Measurements from ENCODE around the gene PRPF19. TPM values are rescaled to one million over a fixed set of nuclear protein-coding genes. Genes with fewer than 3 reads are reported as not detected.

PRPF19 gene
- total RNA-seq, 1 donor: 41.5 TPM

GRCh38 chr11:60900673-60901404, 5.5 kb downstream of the PRPF19 start:
- no peak for TF ChIP-seq CTCF (IDR thresholded peaks at IDR 0.05; ENCODE audit: insufficient read depth, low read depth, low read length)
- H3K4me3 ChIP-seq (ENCODE audit: low read depth, low read length): no peak overlapping the region
- no peak for DNase-seq (ENCODE audit: low read depth)

- no peak overlapping the region for H3K4me3 ChIP-seq (ENCODE audit: low read depth, low read length)
- no peak for TF ChIP-seq CTCF (IDR thresholded peaks at IDR 0.05; ENCODE audit: insufficient read depth, low read depth, low read length)
- DNase-seq (ENCODE audit: low read depth): no peak
Measured at GRCh38 chr11:60899977-60900376, 6.4 kb downstream of the PRPF19 start.

- peak; percentile 63 for DNase-seq (ENCODE audit: low read depth)
- TF ChIP-seq CTCF (IDR thresholded peaks at IDR 0.05; ENCODE audit: insufficient read depth, low read depth, low read length): peak; percentile 96
Measured at GRCh38 chr11:60899046-60899936, 7.1 kb downstream of the PRPF19 start.

GRCh38 chr11:60897496-60897895, 8.9 kb downstream of the PRPF19 start:
- DNase-seq (ENCODE audit: low read depth): no peak
- no peak overlapping the region for H3K4me3 ChIP-seq (ENCODE audit: low read depth, low read length)
- TF ChIP-seq CTCF (IDR thresholded peaks at IDR 0.05; ENCODE audit: insufficient read depth, low read depth, low read length): no peak

More at GRCh38 chr11:60899046-60899936, 7.1 kb downstream of the PRPF19 start:
- no peak overlapping the region for H3K4me3 ChIP-seq (ENCODE audit: low read depth, low read length)

DNA sequence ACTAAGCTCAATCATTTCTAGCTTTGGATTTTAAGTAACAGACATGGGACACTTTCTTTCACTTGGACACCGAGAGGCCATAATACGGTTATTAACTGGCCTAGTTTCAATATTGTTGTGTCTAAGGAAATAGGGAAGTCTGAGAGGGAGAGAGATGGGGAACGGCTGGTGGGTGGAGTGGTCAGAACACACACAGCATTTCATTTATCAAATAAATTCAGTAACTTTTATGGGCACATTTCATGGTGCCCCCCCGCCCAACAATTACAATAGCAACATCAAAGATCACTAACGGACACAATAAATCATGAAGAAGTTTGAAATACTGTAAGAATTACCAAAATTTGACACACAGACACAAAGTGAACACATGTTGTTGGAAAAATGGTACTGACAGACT, 10.7 kb downstream of the PRPF19 start:
- no peak for TF ChIP-seq CTCF (IDR thresholded peaks at IDR 0.05; ENCODE audit: insufficient read depth, low read depth, low read length)
- no peak overlapping the region for H3K4me3 ChIP-seq (ENCODE audit: low read depth, low read length)
- DNase-seq (ENCODE audit: low read depth): no peak

GRCh38 chr11:60891103-60891741, 15.2 kb downstream of the PRPF19 start:
- no peak overlapping the region for H3K4me3 ChIP-seq (ENCODE audit: low read depth, low read length)
- TF ChIP-seq CTCF (IDR thresholded peaks at IDR 0.05; ENCODE audit: insufficient read depth, low read depth, low read length): no peak
- peak; percentile 56 for DNase-seq (ENCODE audit: low read depth)

Measured in fibroblast of villous mesenchyme (primary cell).